GM12873 (cell line): Measurements from ENCODE around the gene ATIC.

Experiments used
- CTCF ChIP-seq: IDR thresholded peaks from 2 replicates; pipeline ENCODE4 v1.5.1; 2012; ENCODE audit warnings: low read depth, mild to moderate bottlenecking, moderate library complexity, low read length, control low read depth; ENCODE audit not compliant: insufficient read depth; ENCODE audit errors: missing control alignments

The ATIC gene

GRCh38 chr2:215272918-215273317, 38.9 kb upstream of the ATIC start:
- TF ChIP-seq CTCF, result no peak

- TF ChIP-seq CTCF, result no peak
These were observed 37.0 kb upstream of the ATIC start for GRCh38 chr2:215274829-215275228.

DNA sequence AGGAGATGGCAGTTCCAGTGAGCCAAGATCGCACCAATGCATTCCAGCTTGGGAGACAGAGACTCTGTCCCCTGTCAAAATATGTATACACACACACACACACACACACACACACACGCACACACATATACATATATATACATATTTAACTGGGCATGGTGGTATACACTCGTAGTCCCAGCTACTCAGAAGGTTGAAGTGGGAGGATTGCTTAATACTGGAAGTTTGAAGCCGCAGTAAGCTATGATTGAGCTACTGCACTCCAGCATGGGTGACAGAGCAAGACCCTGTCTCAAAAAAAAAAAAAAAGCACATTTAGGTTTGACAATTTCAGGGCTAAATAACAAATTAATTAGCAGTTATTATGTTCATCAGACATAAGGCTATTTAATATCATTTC, 36.0 kb upstream of the ATIC start:
- TF ChIP-seq CTCF, result no peak

- no peak for TF ChIP-seq CTCF
These were observed 33.9 kb upstream of the ATIC start for GRCh38 chr2:215277944-215278343.

GRCh38 chr2:215280326-215280725, 31.5 kb upstream of the ATIC start:
- no peak for TF ChIP-seq CTCF

- TF ChIP-seq CTCF, result no peak
These were observed 28.6 kb upstream of the ATIC start for GRCh38 chr2:215283221-215283620.

- TF ChIP-seq CTCF, result no peak
These were observed 25.6 kb upstream of the ATIC start for GRCh38 chr2:215286309-215286708.
